Peyer's patch (tissue), 4 donors: ENCODE data around the gene IL18R1.

ENCODE experiments used
- POLR2A ChIP-seq, 2 donors: fragments of 450-650 bp; IDR thresholded peaks; one replicate each; pipeline ENCODE4 v1.5.1; 2017; ENCODE audit warnings: antibody characterized with exemption in 2 of 2, mild to moderate bottlenecking in 2 of 2, moderate library complexity in 2 of 2
- TF ChIP-seq, protein P1 (sequence below), 6 experiments: fragments of 450-650 bp in 4 of 6; fragments of 200-600 bp in 2 of 6; sonication (generic) in 1 of 6; IDR thresholded peaks; one replicate each; pipeline ENCODE4 v1.5.1; 2017 to 2019; ENCODE audit warnings: antibody characterized with exemption in 6 of 6, mild to moderate bottlenecking in 3 of 6, moderate library complexity in 1 of 6

DNA sequence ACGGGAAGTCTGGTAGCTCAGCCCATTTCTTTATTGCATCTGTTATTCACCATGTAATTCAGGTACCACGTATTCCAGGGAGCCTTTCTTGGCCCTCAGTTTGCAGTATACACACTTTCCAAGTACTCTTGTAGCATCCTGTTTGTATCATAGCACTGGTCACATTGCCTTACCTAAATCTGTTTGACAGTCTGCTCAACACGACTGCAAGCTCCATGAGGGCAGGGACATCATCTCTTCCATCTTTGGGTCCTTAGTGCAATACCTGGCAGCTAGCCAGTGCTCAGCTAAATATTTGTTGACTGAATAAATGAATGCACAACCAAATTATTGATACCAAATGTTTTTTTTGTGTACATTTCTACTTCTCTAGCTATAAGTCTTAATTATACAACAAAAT lies 11.2 kb upstream of the IL18R1 start:
- TF ChIP-seq, protein P1, sequence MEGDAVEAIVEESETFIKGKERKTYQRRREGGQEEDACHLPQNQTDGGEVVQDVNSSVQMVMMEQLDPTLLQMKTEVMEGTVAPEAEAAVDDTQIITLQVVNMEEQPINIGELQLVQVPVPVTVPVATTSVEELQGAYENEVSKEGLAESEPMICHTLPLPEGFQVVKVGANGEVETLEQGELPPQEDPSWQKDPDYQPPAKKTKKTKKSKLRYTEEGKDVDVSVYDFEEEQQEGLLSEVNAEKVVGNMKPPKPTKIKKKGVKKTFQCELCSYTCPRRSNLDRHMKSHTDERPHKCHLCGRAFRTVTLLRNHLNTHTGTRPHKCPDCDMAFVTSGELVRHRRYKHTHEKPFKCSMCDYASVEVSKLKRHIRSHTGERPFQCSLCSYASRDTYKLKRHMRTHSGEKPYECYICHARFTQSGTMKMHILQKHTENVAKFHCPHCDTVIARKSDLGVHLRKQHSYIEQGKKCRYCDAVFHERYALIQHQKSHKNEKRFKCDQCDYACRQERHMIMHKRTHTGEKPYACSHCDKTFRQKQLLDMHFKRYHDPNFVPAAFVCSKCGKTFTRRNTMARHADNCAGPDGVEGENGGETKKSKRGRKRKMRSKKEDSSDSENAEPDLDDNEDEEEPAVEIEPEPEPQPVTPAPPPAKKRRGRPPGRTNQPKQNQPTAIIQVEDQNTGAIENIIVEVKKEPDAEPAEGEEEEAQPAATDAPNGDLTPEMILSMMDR (IDR thresholded peaks at IDR 0.05) = no peak
- TF ChIP-seq POLR2A (IDR thresholded peaks at IDR 0.05) = no peak
